ENCODE results near the gene RBM15.

GRCh38 chr1:110309767-110310166 lies 29.4 kb upstream of the RBM15 start:
- no peak for TF ChIP-seq POU2F2 (IDR thresholded peaks at IDR 0.05; ENCODE audit: low read depth, low read length)
- TF ChIP-seq POLR2A (IDR thresholded peaks at IDR 0.05; ENCODE audit: low read depth, low read length) = no peak
- no peak for TF ChIP-seq POLR2AphosphoS5 (IDR thresholded peaks at IDR 0.05; ENCODE audit: low read depth, low read length)
- no peak for TF ChIP-seq TAF1 (IDR thresholded peaks at IDR 0.05; ENCODE audit: low read depth, low read length)
- no peak for TF ChIP-seq SPI1 (IDR thresholded peaks at IDR 0.05; ENCODE audit: low read depth, low read length)
